GM12878 (cell line): ENCODE data around the gene TBC1D1. TPM values are rescaled to one million over a fixed set of nuclear protein-coding genes. Genes with fewer than 3 reads are reported as not detected.

Experiments used
- BACH1 ChIP-seq: fragments of 450-650 bp; IDR thresholded peaks from 2 replicates; pipeline ENCODE4 v1.6.1; 2017; ENCODE audit warnings: mild to moderate bottlenecking, borderline replicate concordance
- CBX3 ChIP-seq: fragments of 200-600 bp; sonication (generic); IDR thresholded peaks from 2 replicates; pipeline ENCODE4 v1.6.1; 2016; ENCODE audit warnings: low read depth, borderline replicate concordance
- CREM ChIP-seq: IDR thresholded peaks from 2 replicates; pipeline ENCODE4 v1.6.1; 2014; ENCODE audit warnings: antibody characterized with exemption, low read depth
- CTCF ChIP-seq, 3 experiments: IDR thresholded peaks in 2 of 3; conservative IDR thresholded peaks in 1 of 3; 2 replicates each; pipeline ENCODE4 v1.5.1; 2011; ENCODE audit warnings: low read depth in 3 of 3, low read length in 3 of 3, mild to moderate bottlenecking in 3 of 3, control low read depth in 2 of 3, moderate library complexity in 2 of 3, inconsistent platforms in 1 of 3, mixed read lengths in 1 of 3; ENCODE audit not compliant: control insufficient read depth in 2 of 3, insufficient read depth in 1 of 3; ENCODE audit errors: extremely low read depth in 1 of 3
- E2F8 ChIP-seq: fragments of 450-650 bp; IDR thresholded peaks from 2 replicates; pipeline ENCODE4 v1.6.1; 2018; ENCODE audit warnings: mild to moderate bottlenecking, low read depth, moderate library complexity; ENCODE audit not compliant: partially characterized antibody
- ELK1 ChIP-seq: IDR thresholded peaks from 2 replicates; pipeline ENCODE4 v1.6.1; 2012; ENCODE audit warnings: low read depth, low read length, improper control_type of control experiment
- ETV6 ChIP-seq, 2 experiments: fragments of 450-650 bp in 1 of 2; IDR thresholded peaks in 1 of 2; conservative IDR thresholded peaks in 1 of 2; 2 replicates each; pipeline ENCODE4 v1.6.1; 2014; ENCODE audit warnings: antibody characterized with exemption in 1 of 2, borderline replicate concordance in 1 of 2, low read depth in 1 of 2, mild to moderate bottlenecking in 1 of 2, moderate library complexity in 1 of 2
- EZH2 ChIP-seq: IDR thresholded peaks from 2 replicates; pipeline ENCODE4 v1.6.1; 2012; ENCODE audit warnings: low read depth, mild to moderate bottlenecking, control low read depth, inconsistent platforms, low read length, borderline replicate concordance; ENCODE audit not compliant: control insufficient read depth
- JUNB ChIP-seq: IDR thresholded peaks from 2 replicates; pipeline ENCODE4 v1.6.1; 2016; ENCODE audit warnings: antibody characterized with exemption, mild to moderate bottlenecking
- MXI1 ChIP-seq: fragments of 150-350 bp; IDR thresholded peaks from 2 replicates; pipeline ENCODE4 v1.6.1; 2011; ENCODE audit warnings: low read depth, mild to moderate bottlenecking, inconsistent platforms, low read length, improper control_type of control experiment
- MYC ChIP-seq: IDR thresholded peaks from 2 replicates; pipeline ENCODE4 v1.6.1; 2011; ENCODE audit warnings: mild to moderate bottlenecking, low read length, moderate library complexity, inconsistent platforms; ENCODE audit not compliant: insufficient read depth, insufficient replicate concordance, insufficient read length, severe bottlenecking
- NFYB ChIP-seq: IDR thresholded peaks from 2 replicates; pipeline ENCODE4 v1.6.1; 2011; ENCODE audit warnings: low read depth, mild to moderate bottlenecking, low read length, improper control_type of control experiment, moderate library complexity; ENCODE audit not compliant: insufficient read depth
- POLR2AphosphoS2 ChIP-seq: IDR thresholded peaks from 2 replicates; pipeline ENCODE4 v1.6.1; 2011; ENCODE audit warnings: low read depth, mild to moderate bottlenecking, low read length, improper control_type of control experiment, moderate library complexity
- RAD51 ChIP-seq: fragments of 450-650 bp; IDR thresholded peaks from 2 replicates; pipeline ENCODE4 v1.6.1; 2016; ENCODE audit warnings: moderate library complexity, mild to moderate bottlenecking, inconsistent platforms
- RCOR1 ChIP-seq: conservative IDR thresholded peaks from 2 replicates; pipeline ENCODE4 v1.6.1; 2012; ENCODE audit warnings: low read depth, low read length, improper control_type of control experiment
- SIX5 ChIP-seq: IDR thresholded peaks from 2 replicates; pipeline ENCODE4 v1.6.1; 2011; ENCODE audit warnings: mild to moderate bottlenecking, low read depth, low read length, moderate library complexity; ENCODE audit not compliant: severe bottlenecking
- SREBF1 ChIP-seq: IDR thresholded peaks from 2 replicates; pipeline ENCODE4 v1.6.1; 2012; ENCODE audit warnings: mild to moderate bottlenecking, low read length
- TCF12 ChIP-seq: IDR thresholded peaks from 2 replicates; pipeline ENCODE4 v1.6.1; 2011; ENCODE audit warnings: low read depth, mild to moderate bottlenecking, low read length
- ZBTB4 ChIP-seq: fragments of 450-650 bp; formaldehyde crosslinking; IDR thresholded peaks from 2 replicates; pipeline ENCODE4 v1.4.0; 2022; ENCODE audit warnings: mild to moderate bottlenecking, moderate library complexity
- ZZZ3 ChIP-seq: IDR thresholded peaks from 2 replicates; pipeline ENCODE4 v1.6.1; 2011; ENCODE audit warnings: low read depth; ENCODE audit not compliant: control insufficient read depth, insufficient read length
- polyA plus RNA-seq, 11 experiments: library from polyadenylated mRNA; depleted of rRNA in 4 of 11; unstranded in 6 of 11; stranded (reverse) in 5 of 11; fragments of >200 nt; fragmentation: Nextera tagmentation in 4 of 11; fragmentation: Illumina TruSeq in 1 of 11; extraction: Ambion mirVana in 4 of 11; extraction: Trizol in 1 of 11; gene quantifications; 1 replicate in 1 of 11; 2 replicates in 10 of 11; pipeline versions ENCODE4 v1.2.1 to v1.2.3, GENCODE V29; 2011 to 2016; ENCODE audit warnings: inconsistent platforms in 2 of 11, missing spikeins in 2 of 11, low read depth in 1 of 11
- total RNA-seq, 4 experiments: library from RNA; depleted of rRNA in 3 of 4; stranded (reverse); fragments of >200 nt in 3 of 4; fragmentation: Illumina TruSeq in 1 of 4; extraction: Trizol in 1 of 4; gene quantifications; 2 replicates each; pipeline versions ENCODE4 v1.2.1 to v1.2.3, GENCODE V29; 2013 to 2021

TBC1D1 gene
- total and polyA plus RNA-seq, 10 of the 15 experiments (the other 5 are each of a cell fraction or from before 2014, with no cell fraction given) = 5.3 to 102 (median 57.8) TPM

- no peak for TF ChIP-seq ELK1
- TF ChIP-seq MYC = no peak
- peak; percentile 80 for TF ChIP-seq BACH1
- TF ChIP-seq NFYB = peak; percentile 81
- TF ChIP-seq RAD51 = peak; percentile 47
- TF ChIP-seq MXI1 = peak; percentile 86
- TF ChIP-seq SREBF1 = no peak
- TF ChIP-seq TCF12 = peak; percentile 64; the same call in 1 of the 2 replicates
- no peak for TF ChIP-seq ZBTB4 (CRISPR knock-in tag)
- peak; percentile 88 for TF ChIP-seq CREM
- TF ChIP-seq RCOR1 = 0 out of 2 replicates have a peak, but pooled peaks have one; percentile 50
- no peak for TF ChIP-seq CTCF (IDR thresholded peaks at IDR 0.05 in 2 of 3, conservative IDR thresholded peaks at IDR 0.05 in 1 of 3; ENCODE audit: control insufficient read depth in 2 of 3, extremely low read depth in 1 of 3, insufficient read depth in 1 of 3, low read depth in 3 of 3, low read length in 3 of 3)
- peak in 1 of 2 experiments; percentile 85; a peak in 2 of 4 replicates for TF ChIP-seq ETV6 (conservative IDR thresholded peaks at IDR 0.05 in 1 of 2, IDR thresholded peaks at IDR 0.05 in 1 of 2; ENCODE audit: borderline replicate concordance in 1 of 2, low read depth in 1 of 2)
- TF ChIP-seq ZZZ3 = no peak
- TF ChIP-seq POLR2AphosphoS2 = no peak
- peak; percentile 97 for TF ChIP-seq JUNB
- no peak for TF ChIP-seq CBX3
- TF ChIP-seq SIX5 = no peak
- no peak for TF ChIP-seq E2F8
- no peak for TF ChIP-seq EZH2
Observed at GRCh38 chr4:38160487-38161207, 269.8 kb downstream of the TBC1D1 start (continued).
